GM15510 (cell line): Measurements from ENCODE around the gene FADS1.

ENCODE experiments used
- POLR2A ChIP-seq: IDR thresholded peaks from 3 replicates; pipeline ENCODE4 v1.6.1; 2011; ENCODE audit warnings: borderline replicate concordance; ENCODE audit not compliant: insufficient read length; ENCODE audit errors: extremely low read depth

The FADS1 gene

GRCh38 chr11:61834278-61835048 lies 17.7 kb upstream of the FADS1 start:
- peak; percentile 61 for TF ChIP-seq POLR2A

GRCh38 chr11:61833926-61834277 lies 17.1 kb upstream of the FADS1 start:
- TF ChIP-seq POLR2A: no peak

GRCh38 chr11:61833471-61833870 lies 16.7 kb upstream of the FADS1 start:
- TF ChIP-seq POLR2A: no peak

GRCh38 chr11:61832754-61833153 lies 16.0 kb upstream of the FADS1 start:
- no peak for TF ChIP-seq POLR2A

- no peak for TF ChIP-seq POLR2A
Measured at GRCh38 chr11:61832207-61832606, 15.4 kb upstream of the FADS1 start.

- no peak for TF ChIP-seq POLR2A
Measured at GRCh38 chr11:61830237-61831105, 13.7 kb upstream of the FADS1 start.

- TF ChIP-seq POLR2A: no peak
Measured at GRCh38 chr11:61829806-61830205, 13.0 kb upstream of the FADS1 start.

GRCh38 chr11:61828629-61829407 lies 12.0 kb upstream of the FADS1 start:
- peak; percentile 45 for TF ChIP-seq POLR2A

- TF ChIP-seq POLR2A: no peak
Measured at GRCh38 chr11:61828379-61828628, 11.5 kb upstream of the FADS1 start.

GRCh38 chr11:61827571-61828378 lies 11.0 kb upstream of the FADS1 start, which contains the start of gene FADS2:
TSS of gene FADS2 (plus strand) at chr11:61828300. CDS start at chr11:61828391, 91 bp downstream.
- peak; percentile 75 for TF ChIP-seq POLR2A

- no peak for TF ChIP-seq POLR2A
Measured at GRCh38 chr11:61826930-61827570, 10.2 kb upstream of the FADS1 start.

GRCh38 chr11:61820174-61820573 lies 3.4 kb upstream of the FADS1 start:
- TF ChIP-seq POLR2A: no peak

- TF ChIP-seq POLR2A: no peak
Measured at GRCh38 chr11:61817471-61818202, 834 bp upstream of the FADS1 start.
